PC-9 (cell line): Measurements from ENCODE around the gene STMN3.

Source experiments
- EZH2 ChIP-seq: fragments of 200-600 bp; sonication (generic); IDR thresholded peaks from 2 replicates; pipeline ENCODE4 v1.8.0; 2017; ENCODE audit warnings: antibody characterized with exemption, low read depth
- TF ChIP-seq, protein P1 (sequence below): fragments of 200-600 bp; sonication (generic); conservative IDR thresholded peaks from 2 replicates; pipeline ENCODE4 v1.6.1; 2017; ENCODE audit warnings: mixed run types, antibody characterized with exemption, mild to moderate bottlenecking, moderate library complexity

DNA sequence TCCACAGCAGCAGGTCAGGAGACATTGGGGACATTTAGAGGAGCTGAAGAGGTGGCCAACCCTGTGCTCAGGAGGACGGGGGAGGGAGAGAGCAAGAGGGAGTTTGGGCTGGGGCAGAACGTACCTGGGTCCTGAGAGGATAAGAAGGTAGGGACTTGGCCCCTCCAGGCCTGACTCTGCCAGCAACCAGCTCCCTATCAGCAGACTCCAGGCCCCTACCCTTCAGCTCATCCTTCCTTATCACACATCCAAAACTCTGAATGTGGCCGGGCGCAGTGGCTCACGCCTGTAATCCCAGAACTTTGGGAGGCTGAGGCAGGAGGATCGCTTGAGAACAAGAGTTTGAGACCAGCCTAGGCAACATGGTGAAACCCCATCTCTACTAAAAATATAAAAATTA lies 5.0 kb downstream of the STMN3 start:
- TF ChIP-seq, protein P1, sequence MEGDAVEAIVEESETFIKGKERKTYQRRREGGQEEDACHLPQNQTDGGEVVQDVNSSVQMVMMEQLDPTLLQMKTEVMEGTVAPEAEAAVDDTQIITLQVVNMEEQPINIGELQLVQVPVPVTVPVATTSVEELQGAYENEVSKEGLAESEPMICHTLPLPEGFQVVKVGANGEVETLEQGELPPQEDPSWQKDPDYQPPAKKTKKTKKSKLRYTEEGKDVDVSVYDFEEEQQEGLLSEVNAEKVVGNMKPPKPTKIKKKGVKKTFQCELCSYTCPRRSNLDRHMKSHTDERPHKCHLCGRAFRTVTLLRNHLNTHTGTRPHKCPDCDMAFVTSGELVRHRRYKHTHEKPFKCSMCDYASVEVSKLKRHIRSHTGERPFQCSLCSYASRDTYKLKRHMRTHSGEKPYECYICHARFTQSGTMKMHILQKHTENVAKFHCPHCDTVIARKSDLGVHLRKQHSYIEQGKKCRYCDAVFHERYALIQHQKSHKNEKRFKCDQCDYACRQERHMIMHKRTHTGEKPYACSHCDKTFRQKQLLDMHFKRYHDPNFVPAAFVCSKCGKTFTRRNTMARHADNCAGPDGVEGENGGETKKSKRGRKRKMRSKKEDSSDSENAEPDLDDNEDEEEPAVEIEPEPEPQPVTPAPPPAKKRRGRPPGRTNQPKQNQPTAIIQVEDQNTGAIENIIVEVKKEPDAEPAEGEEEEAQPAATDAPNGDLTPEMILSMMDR = no peak
- no peak for TF ChIP-seq EZH2
